Measurements from ENCODE around the gene LONRF2. TPM values are rescaled to one million over a fixed set of nuclear protein-coding genes. Genes with fewer than 3 reads are reported as not detected.

The LONRF2 gene
- total RNA-seq, 6 experiments from 2014 or later: not detected

DNA sequence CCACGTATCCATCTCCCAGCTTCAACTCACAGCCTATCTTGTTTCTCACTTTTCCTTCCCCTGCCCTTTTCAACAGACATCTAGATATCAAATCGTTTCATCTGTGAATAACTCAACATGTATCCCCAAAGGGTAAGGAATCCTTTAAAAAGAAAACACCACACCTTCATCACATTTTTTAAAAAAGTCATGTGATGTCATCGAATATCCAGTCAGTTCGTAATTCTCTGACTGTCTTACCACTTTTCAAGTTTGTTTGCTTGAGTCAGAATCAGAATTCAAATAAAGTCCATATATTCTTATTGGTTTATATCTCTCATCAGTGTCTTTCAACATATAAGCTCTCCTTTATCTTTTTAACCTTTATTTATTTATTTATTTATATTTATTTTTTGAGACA, 5.4 kb upstream of the LONRF2 start:
- H3K9me3 Mint-ChIP-seq: no peaks in the 10 kb centered on the region
- no peak for TF ChIP-seq CTCF (IDR thresholded peaks at IDR 0.05)
- no peak overlapping the region for H3K4me3 Mint-ChIP-seq
- peaks cover 2% of the 10 kb centered on the region for H3K27me3 Mint-ChIP-seq (ENCODE audit: insufficient read depth)
- no peak overlapping the region for H3K27ac Mint-ChIP-seq
- no peak for DNase-seq
- H3K4me1 Mint-ChIP-seq (ENCODE audit: low read depth): no peaks in the 10 kb centered on the region
- H3K36me3 Mint-ChIP-seq (ENCODE audit: low read depth): no peaks in the 10 kb centered on the region

DNA sequence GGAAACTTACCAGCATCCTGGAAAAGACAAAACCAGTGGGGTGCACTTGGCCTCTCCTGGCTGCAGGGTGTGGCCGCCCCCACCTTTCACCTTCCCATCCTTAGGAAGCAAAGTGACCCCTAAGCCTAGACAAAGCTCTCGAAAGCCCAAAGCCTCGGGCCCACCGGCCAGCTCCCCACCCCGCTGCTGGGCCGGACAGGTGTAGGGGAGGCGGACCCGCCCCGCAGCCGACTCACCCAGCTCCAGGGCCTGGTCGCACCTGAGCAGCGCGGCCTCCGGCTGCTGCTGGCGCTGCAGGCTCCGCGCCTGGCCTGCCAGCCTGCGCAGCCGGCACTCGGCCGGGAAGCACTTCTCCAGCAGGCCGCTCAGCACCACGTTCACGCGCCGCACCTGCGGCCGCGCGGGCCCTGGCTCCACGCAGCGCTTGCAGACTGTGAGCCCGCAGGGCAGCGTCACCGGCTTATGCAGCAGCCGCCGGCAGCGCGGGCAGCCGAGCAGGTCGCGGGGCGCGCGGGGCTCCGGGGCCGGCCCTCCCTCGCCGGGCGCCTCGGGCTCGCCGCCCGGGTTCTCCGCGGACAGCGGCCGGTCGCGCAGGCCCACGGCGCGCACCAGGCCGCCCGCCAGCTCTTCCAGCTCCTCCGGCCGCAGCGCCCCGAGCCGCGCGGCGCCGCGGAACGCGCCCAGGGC, 979 bp downstream of the LONRF2 start:
- Mint-ChIP-seq H3K27ac (no peak overlapping the region), H3K4me3 (no peak overlapping the region), H3K36me3 (ENCODE audit: low read depth) (peaks cover 5% of the 10 kb centered on the region; the same call in 1 of the 2 replicates), H3K27me3 (ENCODE audit: insufficient read depth) (peaks cover 11% of the 10 kb centered on the region), H3K9me3 (peaks cover 18% of the 10 kb centered on the region), H3K4me1 (ENCODE audit: low read depth) (no peaks in the 10 kb centered on the region)
- no peak for TF ChIP-seq CTCF (IDR thresholded peaks at IDR 0.05)
- DNase-seq: no peak

- Mint-ChIP-seq H3K27ac (no peak overlapping the region), H3K9me3 (peaks cover 18% of the 10 kb centered on the region), H3K4me3 (no peak overlapping the region), H3K36me3 (ENCODE audit: low read depth) (peaks cover 5% of the 10 kb centered on the region; the same call in 1 of the 2 replicates), H3K4me1 (ENCODE audit: low read depth) (no peaks in the 10 kb centered on the region), H3K27me3 (ENCODE audit: insufficient read depth) (peaks cover 9% of the 10 kb centered on the region)
- no peak for DNase-seq
- no peak for TF ChIP-seq CTCF (IDR thresholded peaks at IDR 0.05)
Observed at GRCh38 chr2:100320547-100321178, 1.6 kb downstream of the LONRF2 start.

DNA sequence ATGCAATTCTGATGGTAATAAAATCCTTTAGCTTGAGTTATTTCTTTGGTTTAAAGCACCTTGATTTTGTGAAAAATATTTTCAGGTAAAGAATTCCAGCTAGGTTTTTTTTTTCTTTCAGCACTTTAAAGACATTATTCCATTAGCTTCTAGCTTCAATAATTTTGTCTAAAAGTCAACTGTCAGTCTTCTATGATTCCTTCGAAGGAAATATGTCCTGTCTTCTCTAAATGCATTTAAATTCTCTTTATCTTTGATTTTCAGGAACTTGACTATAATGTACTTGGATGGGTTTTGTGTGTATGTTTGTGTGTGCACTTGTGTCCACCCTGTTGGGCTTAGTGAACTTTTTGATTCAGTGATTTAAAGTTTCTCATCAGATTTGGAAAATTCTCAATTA, 4.7 kb downstream of the LONRF2 start:
- Mint-ChIP-seq H3K9me3 (peaks cover 18% of the 10 kb centered on the region), H3K27ac (no peak overlapping the region), H3K36me3 (ENCODE audit: low read depth) (peaks cover 5% of the 10 kb centered on the region; the same call in 1 of the 2 replicates), H3K27me3 (ENCODE audit: insufficient read depth) (peaks cover 9% of the 10 kb centered on the region), H3K4me3 (no peak overlapping the region), H3K4me1 (ENCODE audit: low read depth) (no peaks in the 10 kb centered on the region)
- TF ChIP-seq CTCF (IDR thresholded peaks at IDR 0.05): no peak
- DNase-seq: no peak

DNA sequence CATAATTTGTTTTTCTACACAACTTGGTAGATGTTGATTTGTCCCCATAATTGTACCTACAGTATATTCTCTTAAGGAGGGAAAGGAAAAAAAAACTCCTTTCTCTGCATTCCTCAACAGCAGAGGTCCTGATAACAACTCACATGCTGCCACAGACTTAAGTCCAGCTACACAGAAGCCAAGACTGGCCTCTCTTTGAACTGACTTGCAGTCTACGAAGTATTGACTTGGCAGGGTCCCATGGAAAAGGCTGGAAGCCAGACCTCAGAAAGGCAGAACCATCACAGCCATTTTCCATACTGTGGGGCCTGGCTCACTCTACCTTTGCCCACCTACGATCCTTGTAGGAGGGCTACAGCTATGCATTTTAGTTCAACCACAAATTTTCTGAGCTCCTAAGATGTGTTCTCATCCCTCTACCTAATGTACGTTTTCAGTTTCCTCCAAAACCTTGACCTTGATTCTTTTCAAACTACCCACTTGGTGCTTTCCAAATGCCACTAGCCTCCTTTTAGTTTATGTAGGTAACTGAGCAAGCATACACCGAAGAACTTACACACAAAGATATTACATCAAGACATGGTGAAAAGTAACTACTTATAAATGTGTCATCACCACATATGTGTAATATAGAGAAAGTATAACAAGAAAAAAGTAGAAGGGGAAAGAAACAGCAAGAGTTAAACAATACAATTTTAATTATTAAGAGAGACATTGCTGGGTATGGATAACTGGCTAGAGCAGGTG, 12.2 kb downstream of the LONRF2 start:
- TF ChIP-seq CTCF (IDR thresholded peaks at IDR 0.05): no peak
- Mint-ChIP-seq H3K4me3 (no peak overlapping the region), H3K36me3 (ENCODE audit: low read depth) (no peaks in the 10 kb centered on the region), H3K27me3 (ENCODE audit: insufficient read depth) (peaks cover 8% of the 10 kb centered on the region), H3K9me3 (no peaks in the 10 kb centered on the region), H3K27ac (no peak overlapping the region), H3K4me1 (ENCODE audit: low read depth) (no peaks in the 10 kb centered on the region)
- no peak for DNase-seq
